NAMALWA (cell line): ENCODE results near the gene STAT5A.
"Not testable (repeated sequence)": the region's sequence is repeated elsewhere in the genome, so short reads cannot be mapped to it uniquely, and the experiment has no call there.

ENCODE experiments used
- DNase-seq: peaks from one replicate; pipeline ENCODE4 v3.0.0-alpha.2; 2015; ENCODE audit warnings: low spot score

The STAT5A gene

GRCh38 chr17:42308446-42308845 lies 20.1 kb downstream of the STAT5A start:
- DNase-seq: no peak

- no peak for DNase-seq
Measured at GRCh38 chr17:42309142-42309541, 20.8 kb downstream of the STAT5A start.

GRCh38 chr17:42309986-42310786 lies 21.9 kb downstream of the STAT5A start:
- DNase-seq: no peak

GRCh38 chr17:42310787-42311215 lies 22.5 kb downstream of the STAT5A start:
- DNase-seq: no peak

- DNase-seq: no peak
Measured at GRCh38 chr17:42311240-42312034, 23.1 kb downstream of the STAT5A start.

- no peak for DNase-seq
Measured at GRCh38 chr17:42312035-42312284, 23.7 kb downstream of the STAT5A start.

GRCh38 chr17:42312285-42313130 lies 24.2 kb downstream of the STAT5A start:
- peak; percentile 77 for DNase-seq

GRCh38 chr17:42313389-42313772 lies 25.1 kb downstream of the STAT5A start:
- no peak for DNase-seq

- DNase-seq: no peak
Measured at GRCh38 chr17:42313773-42314566, 25.7 kb downstream of the STAT5A start.

- DNase-seq: peak; percentile 45
Measured at GRCh38 chr17:42315402-42316156, 27.3 kb downstream of the STAT5A start.

- no peak for DNase-seq
Measured at GRCh38 chr17:42316755-42317154, 28.5 kb downstream of the STAT5A start.

GRCh38 chr17:42317266-42317845 lies 29.1 kb downstream of the STAT5A start:
- DNase-seq: no peak

- not testable (repeated sequence) for DNase-seq
Measured at GRCh38 chr17:42317967-42318366, 29.7 kb downstream of the STAT5A start.

GRCh38 chr17:42321555-42321954 lies 33.3 kb downstream of the STAT5A start:
- no peak for DNase-seq

GRCh38 chr17:42322382-42323267 lies 34.3 kb downstream of the STAT5A start:
- peak; percentile 95 for DNase-seq

- no peak for DNase-seq
Measured at GRCh38 chr17:42323268-42323773, 35.0 kb downstream of the STAT5A start.

GRCh38 chr17:42325026-42325425 lies 36.7 kb downstream of the STAT5A start:
- DNase-seq: no peak

GRCh38 chr17:42329025-42329976 lies 41.0 kb downstream of the STAT5A start:
- no peak for DNase-seq
